ENCODE data around the gene RDH13.

Gene RDH13

DNA sequence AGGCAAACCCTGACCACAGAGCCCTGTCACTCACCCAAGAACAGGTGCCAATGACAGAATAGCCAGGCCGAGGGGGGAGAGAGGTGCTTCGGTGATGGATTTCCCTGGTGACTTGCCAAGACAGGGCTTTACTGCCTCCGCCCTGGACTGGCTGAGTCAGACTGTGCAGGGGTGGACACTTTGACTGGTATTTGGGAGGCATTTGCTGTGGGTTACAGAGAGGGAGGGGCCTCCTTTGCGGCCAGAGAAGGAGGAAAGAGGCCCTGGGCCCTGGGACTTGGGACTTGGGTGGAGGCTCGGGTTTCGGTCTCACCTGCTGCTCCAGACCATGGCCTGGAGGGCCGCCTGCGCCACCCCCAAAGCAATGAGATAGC is 8.2 kb upstream of the RDH13 start:
- Histone ChIP-seq H3K4me2 (ENCODE audit: insufficient read depth, low read length) (no peak overlapping the region), H2AFZ (ENCODE audit: low read depth, low read length) (no peak overlapping the region), H3K27me3 (ENCODE audit: insufficient read depth, low read length, poor library complexity) (no peaks in the 10 kb centered on the region), H3K36me3 (ENCODE audit: insufficient read depth, low read length) (no peaks in the 10 kb centered on the region), H3K9ac (ENCODE audit: low read depth, low read length) (no peak overlapping the region), H3K27ac (ENCODE audit: low read length) (no peak overlapping the region), H4K20me1 (ENCODE audit: insufficient read depth, low read length) (0 out of 2 replicates have a peak, but pooled peaks cover 3% of the 10 kb centered on the region), H3K4me3 (ENCODE audit: low read depth in 1 of 2, low read length in 2 of 2) (no peak overlapping the region), H3K9me3 (ENCODE audit: insufficient read depth, low read length, severe bottlenecking) (no peaks in the 10 kb centered on the region), H3K79me2 (ENCODE audit: insufficient read depth, low read length) (no peaks in the 10 kb centered on the region), H3K4me1 (ENCODE audit: insufficient read depth, low read length) (no peaks in the 10 kb centered on the region)
- TF ChIP-seq EZH2 (IDR thresholded peaks at IDR 0.05; ENCODE audit: borderline replicate concordance, low read depth, low read length, severe bottlenecking), result no peak
- TF ChIP-seq, protein P1, sequence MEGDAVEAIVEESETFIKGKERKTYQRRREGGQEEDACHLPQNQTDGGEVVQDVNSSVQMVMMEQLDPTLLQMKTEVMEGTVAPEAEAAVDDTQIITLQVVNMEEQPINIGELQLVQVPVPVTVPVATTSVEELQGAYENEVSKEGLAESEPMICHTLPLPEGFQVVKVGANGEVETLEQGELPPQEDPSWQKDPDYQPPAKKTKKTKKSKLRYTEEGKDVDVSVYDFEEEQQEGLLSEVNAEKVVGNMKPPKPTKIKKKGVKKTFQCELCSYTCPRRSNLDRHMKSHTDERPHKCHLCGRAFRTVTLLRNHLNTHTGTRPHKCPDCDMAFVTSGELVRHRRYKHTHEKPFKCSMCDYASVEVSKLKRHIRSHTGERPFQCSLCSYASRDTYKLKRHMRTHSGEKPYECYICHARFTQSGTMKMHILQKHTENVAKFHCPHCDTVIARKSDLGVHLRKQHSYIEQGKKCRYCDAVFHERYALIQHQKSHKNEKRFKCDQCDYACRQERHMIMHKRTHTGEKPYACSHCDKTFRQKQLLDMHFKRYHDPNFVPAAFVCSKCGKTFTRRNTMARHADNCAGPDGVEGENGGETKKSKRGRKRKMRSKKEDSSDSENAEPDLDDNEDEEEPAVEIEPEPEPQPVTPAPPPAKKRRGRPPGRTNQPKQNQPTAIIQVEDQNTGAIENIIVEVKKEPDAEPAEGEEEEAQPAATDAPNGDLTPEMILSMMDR (IDR thresholded peaks at IDR 0.05; ENCODE audit: borderline replicate concordance, extremely low read depth, low read length, poor library complexity, severe bottlenecking), result no peak
- ATAC-seq (ENCODE audit: insufficient read depth, low read depth) (no peak), DNase-seq (no peak)

DNA sequence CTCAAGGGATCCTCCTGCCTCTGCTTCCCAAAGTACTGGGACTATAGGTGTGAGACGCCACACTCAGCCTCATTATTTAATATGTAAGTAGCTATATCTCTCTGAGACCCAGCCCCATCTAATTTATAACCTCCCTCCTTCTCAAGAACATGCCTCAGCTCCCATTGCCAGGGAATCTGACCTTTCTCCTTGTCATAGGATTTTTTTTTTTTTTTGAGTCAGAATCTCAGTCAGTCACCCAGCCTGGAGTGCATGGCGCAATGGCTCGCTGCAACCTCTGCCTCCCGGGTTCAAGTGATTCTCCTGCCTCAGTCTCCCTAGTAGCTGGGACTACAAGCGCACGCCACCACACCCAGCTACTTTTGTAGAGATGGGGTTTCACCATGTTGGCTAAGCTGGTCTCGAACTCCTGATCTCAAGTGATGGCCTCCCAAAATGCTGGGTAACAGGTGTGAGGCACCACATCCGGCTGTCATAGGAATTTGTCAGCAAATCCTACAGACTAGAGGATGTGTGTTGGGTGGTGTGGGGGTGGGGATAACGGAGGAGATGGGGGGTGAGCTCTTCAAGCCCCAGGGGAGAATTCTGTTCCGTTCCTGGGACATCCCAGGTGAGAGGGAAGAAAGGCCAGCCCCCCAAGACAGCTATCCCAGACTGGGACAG is 7.6 kb upstream of the RDH13 start:
- Histone ChIP-seq H4K20me1 (ENCODE audit: insufficient read depth, low read length) (0 out of 2 replicates have a peak, but pooled peaks cover 3% of the 10 kb centered on the region), H3K27me3 (ENCODE audit: insufficient read depth, low read length, poor library complexity) (no peaks in the 10 kb centered on the region), H3K4me3 (ENCODE audit: low read depth in 1 of 2, low read length in 2 of 2) (no peak overlapping the region), H3K36me3 (ENCODE audit: insufficient read depth, low read length) (no peaks in the 10 kb centered on the region), H3K9me3 (ENCODE audit: insufficient read depth, low read length, severe bottlenecking) (no peaks in the 10 kb centered on the region), H2AFZ (ENCODE audit: low read depth, low read length) (no peak overlapping the region), H3K4me2 (ENCODE audit: insufficient read depth, low read length) (no peak overlapping the region), H3K79me2 (ENCODE audit: insufficient read depth, low read length) (no peaks in the 10 kb centered on the region), H3K9ac (ENCODE audit: low read depth, low read length) (no peak overlapping the region), H3K27ac (ENCODE audit: low read length) (no peak overlapping the region), H3K4me1 (ENCODE audit: insufficient read depth, low read length) (no peaks in the 10 kb centered on the region)
- DNase-seq (no peak), ATAC-seq (ENCODE audit: insufficient read depth, low read depth) (no peak)
- TF ChIP-seq, protein P1 (IDR thresholded peaks at IDR 0.05; ENCODE audit: borderline replicate concordance, extremely low read depth, low read length, poor library complexity, severe bottlenecking), result no peak
- TF ChIP-seq EZH2 (IDR thresholded peaks at IDR 0.05; ENCODE audit: borderline replicate concordance, low read depth, low read length, severe bottlenecking), result no peak

DNA sequence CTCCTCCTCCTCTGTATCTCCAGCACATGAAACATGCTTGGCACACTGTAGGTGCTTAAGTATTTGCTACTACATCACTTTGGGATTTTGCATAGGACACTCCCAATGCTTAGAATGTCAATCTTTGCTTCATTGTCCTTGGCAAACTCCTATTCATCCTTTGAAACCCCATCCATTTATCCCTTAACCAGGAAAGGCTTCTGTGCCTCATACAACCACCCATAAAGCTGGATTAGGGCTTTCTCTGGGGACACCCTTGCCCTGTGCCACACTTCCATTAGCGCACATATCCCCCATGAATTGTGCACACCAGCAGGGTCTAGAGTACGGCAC is 6.9 kb upstream of the RDH13 start:
- Histone ChIP-seq H3K36me3 (ENCODE audit: insufficient read depth, low read length) (no peaks in the 10 kb centered on the region), H2AFZ (ENCODE audit: low read depth, low read length) (no peak overlapping the region), H3K79me2 (ENCODE audit: insufficient read depth, low read length) (no peaks in the 10 kb centered on the region), H3K27me3 (ENCODE audit: insufficient read depth, low read length, poor library complexity) (no peaks in the 10 kb centered on the region), H3K9me3 (ENCODE audit: insufficient read depth, low read length, severe bottlenecking) (no peaks in the 10 kb centered on the region), H3K9ac (ENCODE audit: low read depth, low read length) (no peak overlapping the region), H4K20me1 (ENCODE audit: insufficient read depth, low read length) (0 out of 2 replicates have a peak, but pooled peaks cover 3% of the 10 kb centered on the region), H3K4me2 (ENCODE audit: insufficient read depth, low read length) (no peak overlapping the region), H3K27ac (ENCODE audit: low read length) (no peak overlapping the region), H3K4me3 (ENCODE audit: low read depth in 1 of 2, low read length in 2 of 2) (no peak overlapping the region), H3K4me1 (ENCODE audit: insufficient read depth, low read length) (no peaks in the 10 kb centered on the region)
- ATAC-seq (ENCODE audit: insufficient read depth, low read depth) (no peak), DNase-seq (no peak)
- TF ChIP-seq, protein P1 (IDR thresholded peaks at IDR 0.05; ENCODE audit: borderline replicate concordance, extremely low read depth, low read length, poor library complexity, severe bottlenecking), result no peak
- no peak for TF ChIP-seq EZH2 (IDR thresholded peaks at IDR 0.05; ENCODE audit: borderline replicate concordance, low read depth, low read length, severe bottlenecking)

Measured in DND-41 (cell line).